ENCODE measurements around the gene COA6. TPM values are rescaled to one million over a fixed set of nuclear protein-coding genes. Genes with fewer than 3 reads are reported as not detected.

Gene COA6
- total RNA-seq, 3 donors from 2014 or later (not counting 1 experiment from before 2014, with no cell fraction given): 8.9 to 11.8 (median 11.6) TPM

GRCh38 chr1:234371414-234371813 is 1.8 kb upstream of the COA6 start:
- no peaks in the 10 kb centered on the region for H3K9me3 Mint-ChIP-seq
- H3K27me3 ChIP-seq (ENCODE audit: control insufficient read depth, insufficient read depth, low read length): no peaks in the 10 kb centered on the region
- H3K27ac Mint-ChIP-seq: no peak overlapping the region
- intact Hi-C loops (cut with micrococcal nuclease): loop anchor here (10.0 kb wide), 1 partner anchor 1133 kb away; the partner anchor contains the start of gene B3GALNT2
- no peaks in the 10 kb centered on the region for H3K27me3 Mint-ChIP-seq (ENCODE audit: low read depth in 2 of 2)
- H3K4me1 ChIP-seq (ENCODE audit: control insufficient read depth, insufficient read depth, low read length): peaks cover 16% of the 10 kb centered on the region
- 100% methylated on average over 2 of the region's 2 CpGs for WGBS (ENCODE audit: insufficient coverage)
- no peak overlapping the region for H3K4me3 ChIP-seq (ENCODE audit: low read length)
- H3K4me1 Mint-ChIP-seq: peaks cover 31 to 34% of the 10 kb centered on the region in 2 donors
- H3K27ac ChIP-seq (ENCODE audit: low read length): no peak overlapping the region
- H3K9me3 ChIP-seq (ENCODE audit: control insufficient read depth, insufficient read depth, low read length): no peaks in the 10 kb centered on the region
- DNase-seq (no peak), ATAC-seq (no peak)
- H3K4me3 Mint-ChIP-seq: no peak overlapping the region
- H3K36me3 Mint-ChIP-seq: peaks cover 6% of the 10 kb centered on the region
- H3K36me3 ChIP-seq (ENCODE audit: control insufficient read depth, insufficient read depth, low read length): peaks cover 6% of the 10 kb centered on the region
- TF ChIP-seq CTCF (IDR thresholded peaks at IDR 0.05): no peak

- Histone ChIP-seq H3K4me1 (ENCODE audit: control insufficient read depth, insufficient read depth, low read length) (peaks cover 16% of the 10 kb centered on the region), H3K36me3 (ENCODE audit: control insufficient read depth, insufficient read depth, low read length) (peaks cover 10% of the 10 kb centered on the region), H3K9me3 (ENCODE audit: control insufficient read depth, insufficient read depth, low read length) (no peaks in the 10 kb centered on the region), H3K4me3 (ENCODE audit: low read length) (peak overlapping the region; percentile 68), H3K27me3 (ENCODE audit: control insufficient read depth, insufficient read depth, low read length) (no peaks in the 10 kb centered on the region), H3K27ac (ENCODE audit: low read length) (no peak overlapping the region)
- no peak for TF ChIP-seq CTCF (IDR thresholded peaks at IDR 0.05)
- intact Hi-C loops (cut with micrococcal nuclease): loop anchor here (2.0 to 10.0 kb wide), 2 partner anchors 107 to 1133 kb away; partner anchors contain the start of genes B3GALNT2 and TARBP1
- H3K27ac Mint-ChIP-seq: peak overlapping the region; percentile 98 to 99
- H3K9me3 Mint-ChIP-seq: no peaks in the 10 kb centered on the region
- peak overlapping the region; percentile 98 for H3K4me3 Mint-ChIP-seq
- H3K4me1 Mint-ChIP-seq: peaks cover 36 to 40% of the 10 kb centered on the region in 2 donors
- ATAC-seq: no peak
- WGBS (ENCODE audit: insufficient coverage): 73% methylated on average over 8 of the region's 9 CpGs
- H3K27me3 Mint-ChIP-seq (ENCODE audit: low read depth in 2 of 2): no peaks in the 10 kb centered on the region
- H3K36me3 Mint-ChIP-seq: peaks cover 10% of the 10 kb centered on the region
- DNase-seq: peak in 1 of 2 donors; percentile 12
These were observed 1.1 kb upstream of the COA6 start for GRCh38 chr1:234372011-234372757.

GRCh38 chr1:234373959-234374254 is 651 bp downstream of the COA6 start:
- Histone ChIP-seq H3K27me3 (ENCODE audit: control insufficient read depth, insufficient read depth, low read length) (no peaks in the 10 kb centered on the region), H3K36me3 (ENCODE audit: control insufficient read depth, insufficient read depth, low read length) (peaks cover 16% of the 10 kb centered on the region), H3K27ac (ENCODE audit: low read length) (peak overlapping the region; percentile 93), H3K4me1 (ENCODE audit: control insufficient read depth, insufficient read depth, low read length) (peaks cover 16% of the 10 kb centered on the region), H3K4me3 (ENCODE audit: low read length) (peak overlapping the region; percentile 68), H3K9me3 (ENCODE audit: control insufficient read depth, insufficient read depth, low read length) (no peaks in the 10 kb centered on the region)
- TF ChIP-seq CTCF (IDR thresholded peaks at IDR 0.05): no peak
- 5% methylated on average over 5 of the region's 6 CpGs for WGBS (ENCODE audit: insufficient coverage)
- peak overlapping the region; percentile 98 to 99 for H3K27ac Mint-ChIP-seq
- DNase-seq: no peak
- peak; percentile 31 to 38 (median 35) for ATAC-seq
- intact Hi-C loops (cut with micrococcal nuclease): loop anchor here (1.0 to 10.0 kb wide), 3 partner anchors 26 to 1131 kb away; partner anchors contain the start of genes B3GALNT2 and TARBP1
- H3K27me3 Mint-ChIP-seq (ENCODE audit: low read depth in 2 of 2): no peaks in the 10 kb centered on the region
- no peaks in the 10 kb centered on the region for H3K9me3 Mint-ChIP-seq
- H3K4me3 Mint-ChIP-seq: peak overlapping the region; percentile 98
- H3K36me3 Mint-ChIP-seq: peaks cover 21% of the 10 kb centered on the region
- H3K4me1 Mint-ChIP-seq: peaks cover 47 to 51% of the 10 kb centered on the region in 2 donors

All from natural killer cell (primary cell).